GM04504 (cell line): ENCODE measurements around the gene OR2A7.
"Not testable (repeated sequence)": the region's sequence is repeated elsewhere in the genome, so short reads cannot be mapped to it uniquely, and the experiment has no call there.

ENCODE experiments used
- DNase-seq: peaks from one replicate; pipeline ENCODE4 v3.0.0-alpha.2; 2012; ENCODE audit warnings: low read depth

OR2A7 gene

DNA sequence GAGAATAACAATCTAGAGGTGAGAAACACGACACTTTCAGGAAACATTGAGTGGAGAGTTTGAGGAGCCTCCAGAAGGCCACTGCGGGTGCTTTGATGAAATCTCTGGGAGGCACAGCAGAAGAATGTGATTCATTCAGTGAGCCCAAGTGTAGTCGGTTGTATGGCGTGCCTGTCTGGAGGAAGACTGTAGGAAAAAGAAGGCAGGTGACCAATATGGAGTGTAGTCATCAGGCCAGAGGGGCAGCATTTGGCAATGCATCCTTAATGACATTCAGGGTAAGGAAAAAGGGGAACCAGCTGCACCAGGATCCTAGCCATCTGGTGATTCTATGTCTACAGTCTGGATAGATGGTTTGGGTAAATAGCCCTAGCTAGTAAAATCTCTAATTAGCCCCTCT lies 12.3 kb downstream of the OR2A7 start:
- not testable (repeated sequence) for DNase-seq

DNA sequence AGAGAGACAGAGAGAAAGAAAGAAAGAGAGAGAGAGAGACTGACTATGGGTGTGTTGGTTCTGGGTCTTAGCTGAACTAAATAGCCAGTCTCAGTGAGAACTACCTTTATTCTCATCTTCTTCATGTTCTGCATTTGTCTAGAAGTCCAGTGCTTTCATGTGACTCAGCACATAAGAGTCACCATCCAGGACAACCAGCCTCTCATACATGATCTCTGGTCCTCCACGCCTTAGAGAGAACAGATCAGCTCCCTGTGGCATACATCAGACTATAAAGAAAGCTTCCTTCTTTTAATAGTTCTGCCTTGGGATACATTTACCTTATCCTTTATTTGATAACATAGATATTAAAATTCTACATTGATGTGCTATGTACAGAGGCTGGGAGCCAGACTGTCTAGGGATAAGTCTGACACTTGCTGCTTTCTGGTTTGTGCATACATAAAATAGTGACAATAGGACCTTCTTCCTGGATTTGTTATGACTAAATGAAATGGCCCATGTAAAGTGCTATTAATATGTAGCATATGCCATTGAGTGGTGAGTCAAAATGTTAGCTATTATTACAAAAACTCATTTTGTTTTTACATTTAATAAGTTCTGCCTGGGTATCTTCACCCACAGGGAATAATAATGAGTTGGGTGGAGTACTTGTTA lies 16.8 kb downstream of the OR2A7 start:
- DNase-seq = not testable (repeated sequence)

DNA sequence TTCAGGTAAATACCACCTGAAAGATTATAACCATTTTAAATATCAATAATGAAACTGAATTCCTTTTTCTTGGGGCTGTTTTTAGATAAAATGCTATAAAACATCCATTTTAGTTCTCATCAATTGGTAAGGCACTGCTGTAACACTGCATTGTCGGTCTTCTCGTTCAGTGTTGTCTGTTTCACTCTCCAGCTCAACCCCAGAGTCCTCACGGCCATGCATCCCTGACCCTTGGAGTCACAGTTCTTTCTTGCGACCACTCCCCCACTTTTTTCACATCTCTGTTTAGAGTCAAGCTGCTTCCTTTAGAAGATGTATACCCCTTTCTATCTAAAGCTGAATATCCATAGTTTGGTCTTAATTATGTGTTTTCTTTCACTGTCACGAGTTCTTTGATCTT lies 17.6 kb downstream of the OR2A7 start:
- not testable (repeated sequence) for DNase-seq

DNA sequence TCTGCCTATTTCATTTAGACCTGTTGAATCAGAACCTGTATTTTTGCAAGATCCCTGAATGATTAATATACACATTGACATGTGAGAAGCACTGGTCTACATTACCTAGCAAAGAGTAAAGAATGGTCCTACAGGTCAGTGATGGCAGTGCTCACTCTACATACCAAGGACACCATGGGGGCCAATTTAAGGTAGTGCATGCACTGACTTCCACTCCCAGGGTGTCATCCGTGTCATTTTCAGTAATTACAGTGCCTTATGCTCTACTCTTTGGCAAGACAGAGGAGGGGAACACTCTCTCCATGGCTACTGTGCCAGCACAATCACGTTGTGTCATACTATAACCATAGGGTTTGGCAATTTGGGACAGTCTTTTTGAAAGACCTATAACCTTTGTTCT lies 19.2 kb downstream of the OR2A7 start:
- not testable (repeated sequence) for DNase-seq

DNA sequence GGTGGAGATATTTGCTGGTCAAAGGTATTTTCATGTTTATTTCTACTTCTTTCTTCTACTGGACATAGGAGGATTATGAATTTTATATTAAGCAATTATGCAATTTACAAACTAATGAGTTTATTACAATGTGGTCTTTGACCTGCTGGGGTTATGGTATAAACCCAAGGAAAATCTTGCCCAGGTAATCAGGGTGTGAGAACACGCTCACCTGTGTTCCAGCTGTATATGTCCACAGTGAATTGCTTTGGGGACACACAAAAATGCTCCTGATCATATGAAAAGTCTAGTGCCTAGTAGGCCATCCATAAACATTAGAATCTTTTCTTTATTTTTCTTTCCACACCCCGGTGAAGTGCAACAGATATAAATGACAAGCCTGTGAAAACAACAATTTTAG lies 25.2 kb downstream of the OR2A7 start, which contains the start of gene OR2A42:
TSS of gene OR2A42 (minus strand) at position 241 of the 400 bp plus-strand sequence. CDS start 6,762 bp downstream, outside the sequence.
- not testable (repeated sequence) for DNase-seq

DNA sequence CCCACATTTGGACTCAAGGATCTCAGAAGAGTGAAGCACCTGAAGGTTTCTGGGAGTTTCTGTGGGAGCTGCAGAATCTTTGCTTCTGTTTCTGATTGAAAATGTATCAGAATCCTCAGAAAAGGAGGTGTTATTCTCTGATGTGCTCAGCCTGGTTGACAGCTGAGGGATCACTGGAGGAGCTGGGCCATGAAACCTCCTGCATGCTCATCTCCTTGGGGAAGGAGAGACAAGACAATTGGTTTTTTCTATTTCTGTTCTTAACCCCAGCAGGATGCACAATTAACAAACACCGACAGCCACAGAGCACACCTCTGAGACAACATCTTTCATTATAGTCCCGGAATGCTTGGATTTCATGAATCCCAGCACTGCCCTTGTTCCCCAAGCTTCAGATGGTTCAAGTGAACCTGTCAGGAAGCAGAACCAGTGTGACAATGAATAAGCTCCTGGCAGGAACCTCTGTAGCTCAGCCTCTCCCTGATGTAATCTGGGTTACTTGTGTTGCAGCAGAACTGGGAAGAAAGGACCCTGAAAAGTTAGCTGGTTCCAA lies 26.0 kb downstream of the OR2A7 start:
- DNase-seq = not testable (repeated sequence)

DNA sequence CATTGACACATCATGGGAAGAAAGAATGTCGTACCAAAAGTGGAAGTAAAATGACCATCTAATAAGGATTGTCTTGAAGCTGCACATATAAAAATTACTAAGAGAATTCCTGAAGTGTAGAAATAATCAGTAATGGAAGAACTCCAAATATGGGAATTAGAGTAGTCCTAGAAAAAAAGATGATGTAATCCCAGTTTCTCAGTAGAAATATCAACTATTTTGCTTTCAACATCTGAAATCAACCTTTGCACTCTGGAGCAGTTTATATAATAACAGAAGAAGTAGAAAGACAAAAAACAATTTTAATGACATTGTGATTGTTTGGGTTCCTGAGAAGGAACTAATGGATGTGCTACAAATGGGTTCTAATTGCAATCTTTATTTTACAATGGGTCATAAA lies 31.6 kb downstream of the OR2A7 start:
- not testable (repeated sequence) for DNase-seq

DNA sequence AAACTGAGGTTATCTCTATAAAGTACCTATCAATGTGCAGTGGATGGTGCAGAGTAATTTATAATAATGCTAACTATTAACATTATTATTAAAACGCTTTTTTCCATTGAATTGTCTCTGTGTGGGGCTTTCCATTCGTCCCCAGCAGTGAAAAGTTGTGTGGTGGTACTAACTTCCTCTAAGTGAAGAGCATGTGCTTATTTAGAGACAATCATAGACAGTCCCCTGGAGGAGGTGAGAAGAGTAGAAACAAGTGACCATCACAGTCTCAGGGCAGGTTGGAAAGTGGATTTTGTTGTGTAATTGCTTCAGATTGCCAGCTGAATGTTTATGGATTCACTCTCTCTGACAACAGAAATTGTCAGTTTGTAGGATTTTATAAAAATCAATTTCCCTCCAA lies 33.6 kb downstream of the OR2A7 start:
- not testable (repeated sequence) for DNase-seq

DNA sequence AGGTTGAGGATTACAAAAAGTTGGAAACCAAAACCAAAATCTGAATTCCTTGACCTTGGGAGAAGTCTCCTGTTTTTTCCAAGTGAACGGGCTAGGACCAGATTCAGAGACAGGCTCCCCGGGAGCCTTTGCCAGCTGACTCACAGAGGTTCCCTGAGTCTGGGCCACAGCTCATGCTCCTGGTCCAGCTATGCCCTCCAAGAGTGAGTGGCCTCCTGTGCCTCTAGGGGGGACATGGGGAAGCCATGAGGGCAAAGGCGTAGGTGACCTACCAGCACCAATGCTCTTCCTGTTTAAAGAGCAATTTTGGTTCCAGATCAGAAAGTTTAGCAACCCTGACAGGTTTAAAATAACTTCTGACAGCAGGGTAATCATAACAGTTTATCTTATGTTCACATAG lies 35.8 kb downstream of the OR2A7 start:
- not testable (repeated sequence) for DNase-seq

DNA sequence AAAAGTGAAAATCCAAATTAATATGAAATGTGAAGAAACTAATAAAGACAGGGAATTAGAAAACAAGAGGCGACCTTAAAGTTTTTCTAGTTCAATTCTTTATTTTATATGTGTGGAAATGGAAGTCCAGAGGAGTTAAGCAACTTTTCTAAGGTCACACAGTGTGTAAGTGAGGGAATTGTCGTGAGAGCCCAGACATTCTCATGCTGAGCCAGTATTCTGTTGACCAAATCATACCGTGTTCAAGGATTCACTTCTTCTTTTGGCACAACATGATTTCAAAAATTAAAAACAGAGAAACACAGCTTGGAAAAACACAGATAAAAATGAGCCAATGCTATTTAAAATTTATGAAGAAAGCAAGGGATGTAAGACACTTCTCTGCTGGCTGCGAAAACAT lies 37.7 kb downstream of the OR2A7 start:
- DNase-seq = not testable (repeated sequence)

DNA sequence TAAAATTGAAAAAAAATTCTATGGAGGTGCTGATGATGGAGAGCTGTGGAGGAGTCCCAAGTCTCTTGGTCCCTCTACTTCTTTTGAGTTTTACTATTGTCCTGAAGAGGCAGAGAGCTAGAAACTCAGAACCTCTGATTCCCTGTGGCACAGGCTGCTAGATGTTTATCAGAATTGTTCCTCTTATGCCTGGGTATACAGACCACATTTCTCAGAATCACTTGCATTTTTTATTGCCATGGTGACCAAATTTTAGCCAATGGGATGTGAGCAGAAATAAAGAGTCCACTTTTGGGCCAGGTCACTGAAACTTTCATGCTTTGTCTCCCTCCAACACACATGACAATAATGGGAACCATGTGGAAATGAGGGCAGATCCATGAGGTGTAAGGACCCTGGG lies 40.9 kb downstream of the OR2A7 start:
- DNase-seq = not testable (repeated sequence)

DNA sequence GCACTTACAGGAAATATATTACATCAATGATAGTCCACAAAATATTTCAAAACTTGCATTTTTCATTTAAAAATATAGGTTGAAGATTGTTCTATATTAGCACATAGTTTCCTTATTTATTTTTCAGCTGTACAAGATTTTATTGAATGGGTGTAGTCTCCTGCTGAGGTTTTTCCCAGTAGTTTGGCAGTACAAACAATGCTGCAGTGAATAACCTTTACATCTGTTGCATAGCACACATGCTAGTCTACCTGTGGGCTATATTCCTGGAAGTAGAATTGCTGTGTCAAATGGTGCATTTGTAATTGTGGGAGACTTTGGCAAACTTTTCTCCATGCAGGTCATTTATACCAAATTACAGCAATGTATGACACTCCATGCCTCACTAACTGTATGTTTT lies 44.1 kb downstream of the OR2A7 start:
- DNase-seq = not testable (repeated sequence)

DNA sequence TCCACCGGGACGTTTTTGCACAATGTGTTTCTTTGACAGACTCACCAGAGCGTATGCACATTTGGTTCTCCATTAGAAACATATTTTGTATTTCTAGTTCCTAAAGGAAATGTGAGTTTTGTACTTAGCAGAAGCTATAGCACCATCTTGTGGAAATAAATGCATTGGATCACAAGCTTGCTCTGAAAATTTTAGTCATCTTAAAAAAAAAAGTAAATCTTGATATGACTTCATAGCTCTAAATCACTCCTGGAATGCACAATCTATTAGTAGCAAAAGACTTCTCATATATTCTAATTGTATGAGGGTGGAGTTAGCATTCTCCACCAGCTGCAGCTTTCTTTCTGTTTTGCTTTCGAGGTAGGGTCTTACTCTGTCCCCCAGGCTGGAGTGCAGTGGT lies 45.4 kb downstream of the OR2A7 start:
- DNase-seq = not testable (repeated sequence)

DNA sequence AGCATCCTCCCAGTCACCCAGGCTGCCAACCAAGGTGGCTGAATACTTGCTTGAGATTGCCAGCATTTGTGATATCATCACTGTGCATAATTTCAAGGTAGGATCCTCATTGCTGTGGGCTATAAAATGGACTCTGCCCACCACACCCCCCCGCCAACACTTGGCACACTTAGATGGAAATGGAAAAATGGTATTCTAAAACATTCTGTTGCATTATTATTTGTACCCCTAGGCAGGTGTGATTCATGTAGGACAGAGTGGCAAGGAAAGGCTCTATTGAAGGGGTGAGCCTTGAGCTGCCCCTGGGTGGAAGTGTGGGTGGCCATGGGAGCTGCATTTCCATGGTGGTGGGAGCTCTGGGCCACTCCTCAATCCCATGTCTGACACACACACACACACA lies 46.0 kb downstream of the OR2A7 start:
- DNase-seq = not testable (repeated sequence)

DNA sequence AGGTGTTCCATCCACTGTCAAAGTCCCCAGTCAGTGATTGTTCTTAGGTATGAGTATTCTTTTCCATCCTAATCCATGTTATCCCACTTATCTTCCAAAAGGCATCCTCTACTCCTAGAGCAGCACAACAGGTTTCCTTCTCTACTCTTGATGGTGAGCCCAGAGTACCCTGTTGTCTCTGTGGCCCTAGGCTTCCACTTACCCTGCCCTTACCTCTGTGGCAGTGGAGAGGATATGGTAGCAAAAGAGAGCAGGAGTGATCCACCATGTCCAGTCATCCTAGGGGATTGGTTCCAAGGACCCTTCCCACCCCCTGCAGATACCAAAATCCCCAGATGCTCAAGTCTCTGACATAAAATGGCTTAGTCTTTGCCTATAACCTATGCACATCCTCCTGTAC lies 47.4 kb downstream of the OR2A7 start:
- DNase-seq = not testable (repeated sequence)
